D341Med (cell line): ENCODE data around the gene CUEDC1.

Experiments used
- DNase-seq: peaks from one replicate; pipeline ENCODE4 v3.0.0; 2012; ENCODE audit warnings: low spot score

Gene CUEDC1

GRCh38 chr17:57874434-57875289 is 80.5 kb downstream of the CUEDC1 start:
- peak; percentile 87 for DNase-seq

GRCh38 chr17:57874058-57874419 is 81.2 kb downstream of the CUEDC1 start:
- DNase-seq = no peak

- no peak for DNase-seq
Measured at GRCh38 chr17:57873261-57874057, 81.8 kb downstream of the CUEDC1 start.

- no peak for DNase-seq
Measured at GRCh38 chr17:57872536-57872935, 82.7 kb downstream of the CUEDC1 start.

GRCh38 chr17:57871863-57872262 is 83.3 kb downstream of the CUEDC1 start:
- no peak for DNase-seq

- no peak for DNase-seq
Measured at GRCh38 chr17:57871155-57871554, 84.1 kb downstream of the CUEDC1 start.

- no peak for DNase-seq
Measured at GRCh38 chr17:57870283-57870635, 85.0 kb downstream of the CUEDC1 start.

GRCh38 chr17:57869617-57870282 is 85.5 kb downstream of the CUEDC1 start:
- peak; percentile 92 for DNase-seq

GRCh38 chr17:57868910-57869616 is 86.1 kb downstream of the CUEDC1 start:
- no peak for DNase-seq

- DNase-seq = peak; percentile 92
Measured at GRCh38 chr17:57868007-57868909, 87.0 kb downstream of the CUEDC1 start.

GRCh38 chr17:57867126-57867525 is 88.1 kb downstream of the CUEDC1 start:
- no peak for DNase-seq

GRCh38 chr17:57866723-57867122 is 88.5 kb downstream of the CUEDC1 start:
- DNase-seq = no peak

- DNase-seq = no peak
Measured at GRCh38 chr17:57866319-57866718, 88.9 kb downstream of the CUEDC1 start.

- DNase-seq = no peak
Measured at GRCh38 chr17:57864273-57864672, 90.9 kb downstream of the CUEDC1 start.

GRCh38 chr17:57862694-57863667 is 92.2 kb downstream of the CUEDC1 start:
- DNase-seq = peak; percentile 29

- peak; percentile 45 for DNase-seq
Measured at GRCh38 chr17:57861790-57862693, 93.2 kb downstream of the CUEDC1 start.

GRCh38 chr17:57861000-57861789 is 94.0 kb downstream of the CUEDC1 start:
- DNase-seq = peak; percentile 59
